WTC11 (cell line): ENCODE results near the gene OR2Y1.

ENCODE experiments used
- GTF2I ChIP-seq: fragments of 250-450 bp; sonication (Bioruptor Pico); conservative IDR thresholded peaks from 2 replicates; pipeline ENCODE4 v1.4.0; 2021; ENCODE audit warnings: mild to moderate bottlenecking
- NFE2L1 ChIP-seq: sonication (generic); formaldehyde crosslinking; IDR thresholded peaks from 2 replicates; pipeline ENCODE4 v1.8.1; 2023; ENCODE audit warnings: missing genetic modification reagents
- SMAD4 ChIP-seq: sonication (generic); formaldehyde crosslinking; IDR thresholded peaks from 2 replicates; pipeline ENCODE4 v1.8.0; 2022; ENCODE audit warnings: mild to moderate bottlenecking, missing genetic modification reagents
- SOX15 ChIP-seq: fragments of 250-450 bp; sonication (Bioruptor Pico); IDR thresholded peaks from 2 replicates; pipeline ENCODE4 v1.9.0; 2021; ENCODE audit warnings: mild to moderate bottlenecking
- ZBTB21 ChIP-seq: sonication (generic); formaldehyde crosslinking; IDR thresholded peaks from 2 replicates; pipeline ENCODE4 v1.8.1; 2023; ENCODE audit warnings: mild to moderate bottlenecking, missing genetic modification reagents, borderline replicate concordance
- TF ChIP-seq, protein P1 (sequence below): fragments of 200-600 bp; IDR thresholded peaks from 2 replicates; pipeline ENCODE4 v1.8.0; 2022; ENCODE audit warnings: antibody characterized with exemption
- TF ChIP-seq, protein P2 (sequence below): sonication (generic); formaldehyde crosslinking; IDR thresholded peaks from 2 replicates; pipeline ENCODE4 v1.8.1; 2022; ENCODE audit warnings: low read depth, missing genetic modification reagents, borderline replicate concordance
- TF ChIP-seq, protein P3 (sequence below): sonication (generic); formaldehyde crosslinking; IDR thresholded peaks from 2 replicates; pipeline ENCODE4 v1.8.0; 2023; ENCODE audit warnings: mild to moderate bottlenecking, missing genetic modification reagents
- TF ChIP-seq, protein P4 (sequence below): sonication (generic); formaldehyde crosslinking; IDR thresholded peaks from 2 replicates; pipeline ENCODE4 v1.8.1; 2023; ENCODE audit warnings: mild to moderate bottlenecking, missing genetic modification reagents, moderate library complexity
- TF ChIP-seq, protein P5 (sequence below): sonication (generic); formaldehyde crosslinking; IDR thresholded peaks from 2 replicates; pipeline ENCODE4 v1.8.0; 2022; ENCODE audit warnings: mild to moderate bottlenecking, missing genetic modification reagents

DNA sequence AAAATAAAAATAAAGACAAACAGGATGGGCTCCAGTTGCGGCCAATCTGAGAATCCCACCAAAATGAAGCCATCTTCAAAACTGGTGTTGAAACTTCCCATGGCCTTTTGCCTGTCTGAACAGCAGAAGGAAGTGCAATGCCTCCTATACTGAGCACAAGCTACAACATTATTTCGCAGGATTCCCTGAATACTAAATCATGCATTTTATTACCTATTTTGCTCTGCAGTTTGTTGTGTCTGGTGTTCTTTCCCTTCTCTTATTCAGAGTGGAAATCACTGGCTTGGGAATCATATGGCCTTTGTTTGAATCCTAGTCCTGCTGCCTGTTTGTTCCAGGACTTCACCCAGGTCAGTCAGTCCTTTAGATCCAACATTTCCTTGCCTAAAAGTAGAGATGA is at the start of gene OR2Y1:
- TF ChIP-seq, protein P1, sequence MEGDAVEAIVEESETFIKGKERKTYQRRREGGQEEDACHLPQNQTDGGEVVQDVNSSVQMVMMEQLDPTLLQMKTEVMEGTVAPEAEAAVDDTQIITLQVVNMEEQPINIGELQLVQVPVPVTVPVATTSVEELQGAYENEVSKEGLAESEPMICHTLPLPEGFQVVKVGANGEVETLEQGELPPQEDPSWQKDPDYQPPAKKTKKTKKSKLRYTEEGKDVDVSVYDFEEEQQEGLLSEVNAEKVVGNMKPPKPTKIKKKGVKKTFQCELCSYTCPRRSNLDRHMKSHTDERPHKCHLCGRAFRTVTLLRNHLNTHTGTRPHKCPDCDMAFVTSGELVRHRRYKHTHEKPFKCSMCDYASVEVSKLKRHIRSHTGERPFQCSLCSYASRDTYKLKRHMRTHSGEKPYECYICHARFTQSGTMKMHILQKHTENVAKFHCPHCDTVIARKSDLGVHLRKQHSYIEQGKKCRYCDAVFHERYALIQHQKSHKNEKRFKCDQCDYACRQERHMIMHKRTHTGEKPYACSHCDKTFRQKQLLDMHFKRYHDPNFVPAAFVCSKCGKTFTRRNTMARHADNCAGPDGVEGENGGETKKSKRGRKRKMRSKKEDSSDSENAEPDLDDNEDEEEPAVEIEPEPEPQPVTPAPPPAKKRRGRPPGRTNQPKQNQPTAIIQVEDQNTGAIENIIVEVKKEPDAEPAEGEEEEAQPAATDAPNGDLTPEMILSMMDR, result no peak
- TF ChIP-seq, protein P2, sequence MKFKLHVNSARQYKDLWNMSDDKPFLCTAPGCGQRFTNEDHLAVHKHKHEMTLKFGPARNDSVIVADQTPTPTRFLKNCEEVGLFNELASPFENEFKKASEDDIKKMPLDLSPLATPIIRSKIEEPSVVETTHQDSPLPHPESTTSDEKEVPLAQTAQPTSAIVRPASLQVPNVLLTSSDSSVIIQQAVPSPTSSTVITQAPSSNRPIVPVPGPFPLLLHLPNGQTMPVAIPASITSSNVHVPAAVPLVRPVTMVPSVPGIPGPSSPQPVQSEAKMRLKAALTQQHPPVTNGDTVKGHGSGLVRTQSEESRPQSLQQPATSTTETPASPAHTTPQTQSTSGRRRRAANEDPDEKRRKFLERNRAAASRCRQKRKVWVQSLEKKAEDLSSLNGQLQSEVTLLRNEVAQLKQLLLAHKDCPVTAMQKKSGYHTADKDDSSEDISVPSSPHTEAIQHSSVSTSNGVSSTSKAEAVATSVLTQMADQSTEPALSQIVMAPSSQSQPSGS (CRISPR knock-in tag), result no peak
- TF ChIP-seq ZBTB21, result no peak
- TF ChIP-seq, protein P3, sequence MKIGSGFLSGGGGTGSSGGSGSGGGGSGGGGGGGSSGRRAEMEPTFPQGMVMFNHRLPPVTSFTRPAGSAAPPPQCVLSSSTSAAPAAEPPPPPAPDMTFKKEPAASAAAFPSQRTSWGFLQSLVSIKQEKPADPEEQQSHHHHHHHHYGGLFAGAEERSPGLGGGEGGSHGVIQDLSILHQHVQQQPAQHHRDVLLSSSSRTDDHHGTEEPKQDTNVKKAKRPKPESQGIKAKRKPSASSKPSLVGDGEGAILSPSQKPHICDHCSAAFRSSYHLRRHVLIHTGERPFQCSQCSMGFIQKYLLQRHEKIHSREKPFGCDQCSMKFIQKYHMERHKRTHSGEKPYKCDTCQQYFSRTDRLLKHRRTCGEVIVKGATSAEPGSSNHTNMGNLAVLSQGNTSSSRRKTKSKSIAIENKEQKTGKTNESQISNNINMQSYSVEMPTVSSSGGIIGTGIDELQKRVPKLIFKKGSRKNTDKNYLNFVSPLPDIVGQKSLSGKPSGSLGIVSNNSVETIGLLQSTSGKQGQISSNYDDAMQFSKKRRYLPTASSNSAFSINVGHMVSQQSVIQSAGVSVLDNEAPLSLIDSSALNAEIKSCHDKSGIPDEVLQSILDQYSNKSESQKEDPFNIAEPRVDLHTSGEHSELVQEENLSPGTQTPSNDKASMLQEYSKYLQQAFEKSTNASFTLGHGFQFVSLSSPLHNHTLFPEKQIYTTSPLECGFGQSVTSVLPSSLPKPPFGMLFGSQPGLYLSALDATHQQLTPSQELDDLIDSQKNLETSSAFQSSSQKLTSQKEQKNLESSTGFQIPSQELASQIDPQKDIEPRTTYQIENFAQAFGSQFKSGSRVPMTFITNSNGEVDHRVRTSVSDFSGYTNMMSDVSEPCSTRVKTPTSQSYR (CRISPR knock-in tag), result no peak
- TF ChIP-seq SMAD4 (CRISPR knock-in tag), result no peak
- no peak for TF ChIP-seq GTF2I (CRISPR knock-in tag)
- no peak for TF ChIP-seq SOX15
- TF ChIP-seq, protein P4, sequence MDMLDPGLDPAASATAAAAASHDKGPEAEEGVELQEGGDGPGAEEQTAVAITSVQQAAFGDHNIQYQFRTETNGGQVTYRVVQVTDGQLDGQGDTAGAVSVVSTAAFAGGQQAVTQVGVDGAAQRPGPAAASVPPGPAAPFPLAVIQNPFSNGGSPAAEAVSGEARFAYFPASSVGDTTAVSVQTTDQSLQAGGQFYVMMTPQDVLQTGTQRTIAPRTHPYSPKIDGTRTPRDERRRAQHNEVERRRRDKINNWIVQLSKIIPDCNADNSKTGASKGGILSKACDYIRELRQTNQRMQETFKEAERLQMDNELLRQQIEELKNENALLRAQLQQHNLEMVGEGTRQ (CRISPR knock-in tag), result no peak
- no peak for TF ChIP-seq NFE2L1
- TF ChIP-seq, protein P5, sequence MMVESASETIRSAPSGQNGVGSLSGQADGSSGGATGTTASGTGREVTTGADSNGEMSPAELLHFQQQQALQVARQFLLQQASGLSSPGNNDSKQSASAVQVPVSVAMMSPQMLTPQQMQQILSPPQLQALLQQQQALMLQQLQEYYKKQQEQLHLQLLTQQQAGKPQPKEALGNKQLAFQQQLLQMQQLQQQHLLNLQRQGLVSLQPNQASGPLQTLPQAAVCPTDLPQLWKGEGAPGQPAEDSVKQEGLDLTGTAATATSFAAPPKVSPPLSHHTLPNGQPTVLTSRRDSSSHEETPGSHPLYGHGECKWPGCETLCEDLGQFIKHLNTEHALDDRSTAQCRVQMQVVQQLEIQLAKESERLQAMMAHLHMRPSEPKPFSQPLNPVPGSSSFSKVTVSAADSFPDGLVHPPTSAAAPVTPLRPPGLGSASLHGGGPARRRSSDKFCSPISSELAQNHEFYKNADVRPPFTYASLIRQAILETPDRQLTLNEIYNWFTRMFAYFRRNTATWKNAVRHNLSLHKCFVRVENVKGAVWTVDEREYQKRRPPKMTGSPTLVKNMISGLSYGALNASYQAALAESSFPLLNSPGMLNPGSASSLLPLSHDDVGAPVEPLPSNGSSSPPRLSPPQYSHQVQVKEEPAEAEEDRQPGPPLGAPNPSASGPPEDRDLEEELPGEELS (CRISPR knock-in tag), result no peak
